ENCODE results near the gene GTF2IRD1. TPM values are rescaled to one million over a fixed set of nuclear protein-coding genes. Genes with fewer than 3 reads are reported as not detected.

Gene GTF2IRD1
- total RNA-seq, 1 experiment from 2014 or later = 53.6 TPM

DNA sequence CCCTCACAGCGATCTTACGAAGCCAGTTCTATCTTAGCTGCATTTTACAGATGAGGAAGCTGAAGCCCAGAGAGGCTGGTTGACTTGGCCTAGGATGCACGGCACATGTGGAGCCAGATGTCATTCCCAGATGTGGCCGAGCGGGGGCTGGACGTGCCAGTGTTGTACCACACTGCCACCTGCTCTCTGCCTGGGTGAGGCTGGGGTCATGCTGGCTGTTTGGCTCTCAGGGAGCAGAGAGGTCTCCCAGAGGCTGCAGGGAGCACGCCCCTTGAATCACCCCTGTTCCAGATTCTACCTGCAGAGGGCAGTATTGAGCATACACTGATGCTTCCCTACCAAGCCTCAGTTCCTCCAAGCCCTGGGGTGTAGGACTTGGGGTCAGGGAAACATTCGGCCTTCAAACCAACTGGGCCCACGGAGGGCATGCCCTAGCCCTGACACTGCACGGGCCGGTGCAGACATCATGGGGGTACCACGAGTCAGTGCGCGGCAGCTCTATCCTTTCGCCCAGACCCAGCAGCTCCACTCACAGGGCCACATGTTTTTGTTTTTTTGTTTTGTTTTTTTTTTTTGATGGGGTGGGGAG, 3.8 kb upstream of the GTF2IRD1 start:
- DNase-seq = peak; percentile 62 to 72
- ChIA-PET POLR2A (no interaction called here), CTCF (interaction anchor here (0.6 kb wide), 1 partner anchor 137 kb away, joined by 4 read pairs; no protein-coding TSS in a partner anchor)
- Mint-ChIP-seq H3K27me3 (ENCODE audit: insufficient read depth, unreplicated experiment) (no peaks in the 10 kb centered on the region), H3K9me3 (ENCODE audit: unreplicated experiment) (no peaks in the 10 kb centered on the region), H3K4me3 (ENCODE audit: unreplicated experiment) (no peak overlapping the region), H3K36me3 (ENCODE audit: insufficient read depth, unreplicated experiment) (peaks cover 4% of the 10 kb centered on the region), H3K27ac (ENCODE audit: unreplicated experiment) (no peak overlapping the region), H3K4me1 (ENCODE audit: low read depth, unreplicated experiment) (peaks cover 1% of the 10 kb centered on the region)
- TF ChIP-seq, protein P1, sequence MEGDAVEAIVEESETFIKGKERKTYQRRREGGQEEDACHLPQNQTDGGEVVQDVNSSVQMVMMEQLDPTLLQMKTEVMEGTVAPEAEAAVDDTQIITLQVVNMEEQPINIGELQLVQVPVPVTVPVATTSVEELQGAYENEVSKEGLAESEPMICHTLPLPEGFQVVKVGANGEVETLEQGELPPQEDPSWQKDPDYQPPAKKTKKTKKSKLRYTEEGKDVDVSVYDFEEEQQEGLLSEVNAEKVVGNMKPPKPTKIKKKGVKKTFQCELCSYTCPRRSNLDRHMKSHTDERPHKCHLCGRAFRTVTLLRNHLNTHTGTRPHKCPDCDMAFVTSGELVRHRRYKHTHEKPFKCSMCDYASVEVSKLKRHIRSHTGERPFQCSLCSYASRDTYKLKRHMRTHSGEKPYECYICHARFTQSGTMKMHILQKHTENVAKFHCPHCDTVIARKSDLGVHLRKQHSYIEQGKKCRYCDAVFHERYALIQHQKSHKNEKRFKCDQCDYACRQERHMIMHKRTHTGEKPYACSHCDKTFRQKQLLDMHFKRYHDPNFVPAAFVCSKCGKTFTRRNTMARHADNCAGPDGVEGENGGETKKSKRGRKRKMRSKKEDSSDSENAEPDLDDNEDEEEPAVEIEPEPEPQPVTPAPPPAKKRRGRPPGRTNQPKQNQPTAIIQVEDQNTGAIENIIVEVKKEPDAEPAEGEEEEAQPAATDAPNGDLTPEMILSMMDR (IDR thresholded peaks at IDR 0.05; ENCODE audit: insufficient read depth in 1 of 2, low read depth in 1 of 2, low read length in 1 of 2, severe bottlenecking in 1 of 2, unreplicated experiment in 1 of 2) = peak; percentile 72 to 92
- intact Hi-C loops (cut with micrococcal nuclease; ENCODE audit: unreplicated experiment) = loop anchor here (1.0 kb wide), 1 partner anchor 117 kb away; no protein-coding TSS in a partner anchor
- Histone ChIP-seq H3K36me3 (ENCODE audit: control insufficient read depth, insufficient read depth, low read length) (no peaks in the 10 kb centered on the region), H3K4me1 (peaks cover 8% of the 10 kb centered on the region), H3K4me3 (ENCODE audit: low read depth, low read length) (no peak overlapping the region), H3K9me3 (no peaks in the 10 kb centered on the region), H3K27me3 (replicated peaks; ENCODE audit: control insufficient read depth, insufficient read depth, low read length) (no peaks in the 10 kb centered on the region)
- no TSS peak for BruUV-seq (replicated peaks)

DNA sequence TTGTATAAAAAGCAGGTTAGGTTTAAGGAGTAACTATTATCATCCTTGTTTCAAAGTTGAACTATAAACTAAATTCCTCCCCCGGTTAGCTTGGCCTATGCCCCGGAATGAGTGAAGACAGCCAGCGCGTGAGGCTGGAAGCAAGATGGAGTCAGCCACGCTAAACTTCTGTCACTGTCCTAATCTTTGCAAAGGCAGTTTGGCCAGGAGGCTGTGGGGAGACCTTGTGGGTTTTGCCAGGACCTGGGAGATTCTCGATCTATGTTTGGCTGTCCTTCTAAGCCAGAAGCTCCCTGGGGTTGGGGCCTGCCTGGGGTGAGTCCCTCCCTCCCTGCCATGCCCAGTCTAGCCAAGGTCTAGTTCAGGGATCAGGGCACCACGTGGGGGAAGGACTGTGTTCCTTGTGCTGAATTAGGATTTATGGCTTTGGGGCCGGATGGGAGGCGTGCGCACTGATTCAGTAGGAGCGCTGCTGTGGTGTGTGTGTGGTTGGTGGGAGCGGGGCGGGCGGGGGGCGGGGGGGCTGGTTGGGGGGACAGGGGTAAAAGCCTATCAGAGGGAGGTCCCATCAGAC, 871 bp upstream of the GTF2IRD1 start:
- ChIA-PET CTCF (no interaction called here), POLR2A (no interaction called here)
- H3K4me1 ChIP-seq = peaks cover 22% of the 10 kb centered on the region
- Mint-ChIP-seq H3K27ac (ENCODE audit: unreplicated experiment) (peak overlapping the region; percentile 65), H3K4me3 (ENCODE audit: unreplicated experiment) (peak overlapping the region; percentile 73), H3K36me3 (ENCODE audit: insufficient read depth, unreplicated experiment) (peaks cover 13% of the 10 kb centered on the region), H3K27me3 (ENCODE audit: insufficient read depth, unreplicated experiment) (no peaks in the 10 kb centered on the region), H3K4me1 (ENCODE audit: low read depth, unreplicated experiment) (peaks cover 16% of the 10 kb centered on the region), H3K9me3 (ENCODE audit: unreplicated experiment) (no peaks in the 10 kb centered on the region)
- H3K27me3 ChIP-seq (replicated peaks; ENCODE audit: control insufficient read depth, insufficient read depth, low read length) = no peaks in the 10 kb centered on the region
- H3K36me3 ChIP-seq (ENCODE audit: control insufficient read depth, insufficient read depth, low read length) = no peaks in the 10 kb centered on the region; the same call in 1 of the 2 replicates
- H3K9me3 ChIP-seq = no peaks in the 10 kb centered on the region
- DNase-seq = no peak
- H3K4me3 ChIP-seq (ENCODE audit: low read depth, low read length) = peak overlapping the region; percentile 81
- BruUV-seq (replicated peaks) = TSS peak; percentile 96
- TF ChIP-seq, protein P1 (IDR thresholded peaks at IDR 0.05; ENCODE audit: insufficient read depth in 1 of 2, low read depth in 1 of 2, low read length in 1 of 2, severe bottlenecking in 1 of 2, unreplicated experiment in 1 of 2) = no peak
- intact Hi-C loops (cut with micrococcal nuclease; ENCODE audit: unreplicated experiment) = no loop called here

DNA sequence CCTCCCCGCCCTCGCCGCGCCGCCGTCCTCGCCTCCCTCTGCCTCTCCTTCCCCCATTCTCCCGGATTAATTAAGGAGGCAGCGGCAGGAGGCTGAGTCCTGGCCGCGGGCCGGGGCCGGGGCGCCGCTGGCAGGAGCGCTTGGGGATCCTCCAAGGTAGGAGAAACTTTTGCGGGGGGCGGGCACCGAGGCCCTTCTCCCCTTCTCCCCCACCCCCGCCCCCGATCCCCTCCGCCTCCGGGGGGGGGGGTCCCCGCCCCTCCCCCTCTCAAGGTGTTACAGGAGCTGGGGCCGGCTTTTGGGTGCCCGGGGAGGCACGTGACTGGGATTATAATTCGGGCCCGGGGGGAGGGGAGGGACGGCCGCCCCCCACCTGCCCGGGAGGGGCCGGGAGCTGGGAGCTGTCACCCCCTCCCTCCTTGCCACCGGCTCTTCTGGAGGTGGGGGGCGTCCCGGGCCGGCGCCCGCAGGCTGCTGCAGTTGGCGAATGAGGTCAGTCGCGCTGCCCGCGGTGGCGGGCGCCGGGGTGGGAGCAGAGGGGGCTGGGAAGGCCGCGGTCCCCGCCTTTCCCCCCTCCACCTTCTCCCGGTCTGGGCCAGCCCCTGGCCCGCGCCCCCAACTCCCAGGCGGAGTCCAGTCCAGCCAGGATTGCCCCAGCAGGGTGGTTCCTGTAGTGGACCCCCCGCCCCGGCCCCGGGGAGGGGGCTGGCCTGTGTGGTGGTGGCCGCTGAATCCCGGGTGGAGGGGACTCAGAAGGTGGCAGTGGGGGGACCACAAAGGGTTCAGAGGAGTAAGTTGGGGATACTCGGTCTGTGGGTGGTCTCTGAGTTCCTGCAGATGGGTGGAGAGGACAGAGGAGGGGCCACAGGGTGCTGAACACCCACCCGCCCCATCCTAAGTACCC, 567 bp downstream of the GTF2IRD1 start:
- no peaks in the 10 kb centered on the region for H3K27me3 Mint-ChIP-seq (ENCODE audit: insufficient read depth, unreplicated experiment)
- peak overlapping the region; percentile 65 for H3K27ac Mint-ChIP-seq (ENCODE audit: unreplicated experiment)
- H3K4me1 Mint-ChIP-seq (ENCODE audit: low read depth, unreplicated experiment) = peaks cover 27% of the 10 kb centered on the region
- ChIA-PET CTCF (interaction anchor here (0.7 kb wide), 1 partner anchor 112 kb away, joined by 5 read pairs; no protein-coding TSS in a partner anchor), POLR2A (interaction anchor here (0.6 kb wide), 1 partner anchor 96 kb away, joined by 6 read pairs; no protein-coding TSS in a partner anchor)
- H3K36me3 Mint-ChIP-seq (ENCODE audit: insufficient read depth, unreplicated experiment) = peaks cover 18% of the 10 kb centered on the region
- H3K4me1 ChIP-seq = peaks cover 28% of the 10 kb centered on the region
- peak overlapping the region; percentile 73 for H3K4me3 Mint-ChIP-seq (ENCODE audit: unreplicated experiment)
- H3K9me3 ChIP-seq = no peaks in the 10 kb centered on the region
- intact Hi-C loops (cut with micrococcal nuclease; ENCODE audit: unreplicated experiment) = no loop called here
- no peaks in the 10 kb centered on the region for H3K27me3 ChIP-seq (replicated peaks; ENCODE audit: control insufficient read depth, insufficient read depth, low read length)
- no peaks in the 10 kb centered on the region; the same call in 1 of the 2 replicates for H3K36me3 ChIP-seq (ENCODE audit: control insufficient read depth, insufficient read depth, low read length)
- H3K4me3 ChIP-seq (ENCODE audit: low read depth, low read length) = peak overlapping the region; percentile 81
- BruUV-seq (replicated peaks) = no TSS peak
- TF ChIP-seq, protein P1 (IDR thresholded peaks at IDR 0.05; ENCODE audit: insufficient read depth in 1 of 2, low read depth in 1 of 2, low read length in 1 of 2, severe bottlenecking in 1 of 2, unreplicated experiment in 1 of 2) = no peak
- DNase-seq = peak in 1 of 2 experiments; percentile 30
- no peaks in the 10 kb centered on the region for H3K9me3 Mint-ChIP-seq (ENCODE audit: unreplicated experiment)
